Measurements from ENCODE around the gene NRL.

The NRL gene

GRCh38 chr14:24126939-24127338 lies 12.2 kb upstream of the NRL start:
- no peaks in the 10 kb centered on the region for H3K9me3 ChIP-seq (ENCODE audit: severe bottlenecking)
- no peak overlapping the region for H3K27ac ChIP-seq

GRCh38 chr14:24123424-24124417 lies 9.0 kb upstream of the NRL start:
- H3K27ac ChIP-seq: no peak overlapping the region
- H3K36me3 ChIP-seq: peaks cover 32% of the 10 kb centered on the region
- DNase-seq: no peak
- H3K4me3 ChIP-seq (ENCODE audit: low read depth, low read length): no peak overlapping the region
- no peaks in the 10 kb centered on the region for H3K27me3 ChIP-seq (ENCODE audit: insufficient read depth, low read depth, severe bottlenecking)
- TF ChIP-seq CTCF (IDR thresholded peaks at IDR 0.05; ENCODE audit: low read depth, low read length): no peak
- H3K9me3 ChIP-seq (ENCODE audit: severe bottlenecking): no peaks in the 10 kb centered on the region

More at GRCh38 chr14:24126939-24127338, 12.2 kb upstream of the NRL start:
- no peak for DNase-seq
- H3K27me3 ChIP-seq (ENCODE audit: insufficient read depth, low read depth, severe bottlenecking): no peaks in the 10 kb centered on the region
- no peak overlapping the region for H3K4me3 ChIP-seq (ENCODE audit: low read depth, low read length)
- no peak for TF ChIP-seq CTCF (IDR thresholded peaks at IDR 0.05; ENCODE audit: low read depth, low read length)
- peaks cover 9% of the 10 kb centered on the region for H3K36me3 ChIP-seq

GRCh38 chr14:24122898-24123297 lies 8.1 kb upstream of the NRL start:
- peaks cover 40% of the 10 kb centered on the region for H3K36me3 ChIP-seq
- no peaks in the 10 kb centered on the region for H3K9me3 ChIP-seq (ENCODE audit: severe bottlenecking)
- DNase-seq: no peak
- no peak overlapping the region for H3K27ac ChIP-seq
- no peaks in the 10 kb centered on the region for H3K27me3 ChIP-seq (ENCODE audit: insufficient read depth, low read depth, severe bottlenecking)
- TF ChIP-seq CTCF (IDR thresholded peaks at IDR 0.05; ENCODE audit: low read depth, low read length): no peak
- no peak overlapping the region for H3K4me3 ChIP-seq (ENCODE audit: low read depth, low read length)

- DNase-seq: no peak
- Histone ChIP-seq H3K27ac (no peak overlapping the region), H3K27me3 (ENCODE audit: insufficient read depth, low read depth, severe bottlenecking) (no peaks in the 10 kb centered on the region), H3K36me3 (peaks cover 45% of the 10 kb centered on the region), H3K4me3 (ENCODE audit: low read depth, low read length) (no peak overlapping the region), H3K9me3 (ENCODE audit: severe bottlenecking) (no peaks in the 10 kb centered on the region)
- no peak for TF ChIP-seq CTCF (IDR thresholded peaks at IDR 0.05; ENCODE audit: low read depth, low read length)
These were observed 7.7 kb upstream of the NRL start for GRCh38 chr14:24122416-24122815.

GRCh38 chr14:24121210-24121609 lies 6.5 kb upstream of the NRL start:
- DNase-seq: no peak
- Histone ChIP-seq H3K27ac (no peak overlapping the region), H3K27me3 (ENCODE audit: insufficient read depth, low read depth, severe bottlenecking) (no peaks in the 10 kb centered on the region), H3K9me3 (ENCODE audit: severe bottlenecking) (no peaks in the 10 kb centered on the region), H3K36me3 (peaks cover 57% of the 10 kb centered on the region), H3K4me3 (ENCODE audit: low read depth, low read length) (no peak overlapping the region)
- no peak for TF ChIP-seq CTCF (IDR thresholded peaks at IDR 0.05; ENCODE audit: low read depth, low read length)

All from WERI-Rb-1 (cell line).